Loucy (cell line): Measurements from ENCODE around the gene OR10W1.

Experiments used
- H2AFZ ChIP-seq: fragments of 200-600 bp; sonication (generic); 2 replicates; pipeline ENCODE4 v1.6.0; 2016; ENCODE audit warnings: antibody characterized with exemption, mild to moderate bottlenecking, low read length, moderate library complexity
- H3F3A ChIP-seq: fragments of 200-600 bp; 2 replicates; pipeline ENCODE4 v1.6.0; 2016; ENCODE audit warnings: antibody characterized with exemption, low read depth, mild to moderate bottlenecking
- H3K27me3 ChIP-seq: fragments of 200-600 bp; sonication (generic); 2 replicates; pipeline ENCODE4 v1.6.1; 2014; ENCODE audit warnings: low read length, mild to moderate bottlenecking; ENCODE audit not compliant: insufficient read depth, poor library complexity, severe bottlenecking
- H3K36me3 ChIP-seq: fragments of 200-600 bp; sonication (generic); 2 replicates; pipeline ENCODE4 v1.6.1; 2016; ENCODE audit warnings: low read length; ENCODE audit not compliant: insufficient read depth
- H3K4me1 ChIP-seq: fragments of 200-600 bp; sonication (generic); 2 replicates; pipeline ENCODE4 v1.5.1; 2014; ENCODE audit warnings: low read length, mild to moderate bottlenecking; ENCODE audit not compliant: insufficient read depth, poor library complexity, severe bottlenecking
- H3K4me2 ChIP-seq: fragments of 200-600 bp; sonication (generic); 2 replicates; pipeline ENCODE4 v1.6.0; 2014; ENCODE audit warnings: antibody characterized with exemption, low read length, low read depth, mild to moderate bottlenecking; ENCODE audit not compliant: poor library complexity, severe bottlenecking
- H3K4me3 ChIP-seq: fragments of 200-600 bp; sonication (generic); 2 replicates; pipeline ENCODE4 v1.5.1; 2014; ENCODE audit warnings: low read length, mild to moderate bottlenecking, mixed read lengths; ENCODE audit not compliant: poor library complexity, severe bottlenecking
- H3K79me2 ChIP-seq: fragments of 200-600 bp; sonication (generic); 2 replicates; pipeline ENCODE4 v1.6.1; 2014; ENCODE audit warnings: low read length; ENCODE audit not compliant: insufficient read depth
- H3K9ac ChIP-seq: fragments of 200-600 bp; sonication (generic); 2 replicates; pipeline ENCODE4 v1.6.0; 2014; ENCODE audit warnings: mild to moderate bottlenecking, low read depth, low read length, moderate library complexity; ENCODE audit not compliant: poor library complexity, severe bottlenecking
- H3K9me2 ChIP-seq: fragments of 200-600 bp; sonication (generic); replicated peaks from 2 replicates; pipeline ENCODE4 v1.6.1; 2016; ENCODE audit warnings: low read depth, low read length, mixed read lengths
- H3K9me3 ChIP-seq: fragments of 200-600 bp; sonication (generic); 2 replicates; pipeline ENCODE4 v1.6.1; 2014; ENCODE audit warnings: mild to moderate bottlenecking, antibody characterized with exemption, low read length, low read depth; ENCODE audit not compliant: insufficient read depth
- H4K20me1 ChIP-seq: fragments of 200-600 bp; sonication (generic); 2 replicates; pipeline ENCODE4 v1.6.0; 2014; ENCODE audit warnings: antibody characterized with exemption, low read length, mild to moderate bottlenecking; ENCODE audit not compliant: insufficient read depth, poor library complexity, severe bottlenecking
- EZH2phosphoT487 ChIP-seq: fragments of 200-600 bp; IDR thresholded peaks from 2 replicates; pipeline ENCODE4 v1.6.1; 2018; ENCODE audit warnings: antibody characterized with exemption, mild to moderate bottlenecking, moderate library complexity, borderline replicate concordance
- TF ChIP-seq, protein P1 (sequence below): fragments of 200-600 bp; sonication (generic); conservative IDR thresholded peaks from 2 replicates; pipeline ENCODE4 v1.5.1; 2014; ENCODE audit warnings: mild to moderate bottlenecking, antibody characterized with exemption, low read length

The OR10W1 gene

GRCh38 chr11:58259983-58260382 is 8.1 kb downstream of the OR10W1 start:
- no peak for TF ChIP-seq EZH2phosphoT487
- TF ChIP-seq, protein P1, sequence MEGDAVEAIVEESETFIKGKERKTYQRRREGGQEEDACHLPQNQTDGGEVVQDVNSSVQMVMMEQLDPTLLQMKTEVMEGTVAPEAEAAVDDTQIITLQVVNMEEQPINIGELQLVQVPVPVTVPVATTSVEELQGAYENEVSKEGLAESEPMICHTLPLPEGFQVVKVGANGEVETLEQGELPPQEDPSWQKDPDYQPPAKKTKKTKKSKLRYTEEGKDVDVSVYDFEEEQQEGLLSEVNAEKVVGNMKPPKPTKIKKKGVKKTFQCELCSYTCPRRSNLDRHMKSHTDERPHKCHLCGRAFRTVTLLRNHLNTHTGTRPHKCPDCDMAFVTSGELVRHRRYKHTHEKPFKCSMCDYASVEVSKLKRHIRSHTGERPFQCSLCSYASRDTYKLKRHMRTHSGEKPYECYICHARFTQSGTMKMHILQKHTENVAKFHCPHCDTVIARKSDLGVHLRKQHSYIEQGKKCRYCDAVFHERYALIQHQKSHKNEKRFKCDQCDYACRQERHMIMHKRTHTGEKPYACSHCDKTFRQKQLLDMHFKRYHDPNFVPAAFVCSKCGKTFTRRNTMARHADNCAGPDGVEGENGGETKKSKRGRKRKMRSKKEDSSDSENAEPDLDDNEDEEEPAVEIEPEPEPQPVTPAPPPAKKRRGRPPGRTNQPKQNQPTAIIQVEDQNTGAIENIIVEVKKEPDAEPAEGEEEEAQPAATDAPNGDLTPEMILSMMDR: no peak
- no peaks in the 10 kb centered on the region for H3K79me2 ChIP-seq
- no peak overlapping the region for H2AFZ ChIP-seq

GRCh38 chr11:58254936-58255335 is 13.1 kb downstream of the OR10W1 start:
- no peaks in the 10 kb centered on the region for H3K4me1 ChIP-seq
- no peak overlapping the region for H3K4me2 ChIP-seq
- H3K36me3 ChIP-seq: no peaks in the 10 kb centered on the region
- no peak overlapping the region for H3K9ac ChIP-seq
- no peaks in the 10 kb centered on the region for H3K79me2 ChIP-seq
- H4K20me1 ChIP-seq: no peaks in the 10 kb centered on the region
- TF ChIP-seq EZH2phosphoT487: no peak
- TF ChIP-seq, protein P1: no peak
- H3F3A ChIP-seq: no peaks in the 10 kb centered on the region
- no peaks in the 10 kb centered on the region for H3K9me2 ChIP-seq
- no peak overlapping the region for H3K4me3 ChIP-seq
- no peaks in the 10 kb centered on the region for H3K27me3 ChIP-seq
- no peaks in the 10 kb centered on the region for H3K9me3 ChIP-seq
- H2AFZ ChIP-seq: no peak overlapping the region

More at GRCh38 chr11:58259983-58260382, 8.1 kb downstream of the OR10W1 start:
- Histone ChIP-seq H3K36me3 (no peaks in the 10 kb centered on the region), H3K4me3 (no peak overlapping the region), H3K9me3 (0 out of 2 replicates have a peak, but pooled peaks cover 3% of the 10 kb centered on the region), H4K20me1 (no peaks in the 10 kb centered on the region), H3F3A (no peaks in the 10 kb centered on the region), H3K27me3 (no peaks in the 10 kb centered on the region), H3K4me2 (no peak overlapping the region), H3K9me2 (no peaks in the 10 kb centered on the region), H3K4me1 (no peaks in the 10 kb centered on the region), H3K9ac (no peak overlapping the region)

- Histone ChIP-seq H3K36me3 (no peaks in the 10 kb centered on the region), H3F3A (no peaks in the 10 kb centered on the region), H3K4me1 (no peaks in the 10 kb centered on the region), H3K4me2 (no peak overlapping the region), H3K79me2 (no peaks in the 10 kb centered on the region), H4K20me1 (no peaks in the 10 kb centered on the region), H3K9ac (no peak overlapping the region), H3K9me2 (no peaks in the 10 kb centered on the region), H2AFZ (no peak overlapping the region), H3K4me3 (no peak overlapping the region), H3K27me3 (no peaks in the 10 kb centered on the region), H3K9me3 (no peaks in the 10 kb centered on the region)
- TF ChIP-seq, protein P1: no peak
- TF ChIP-seq EZH2phosphoT487: no peak
Observed at GRCh38 chr11:58243954-58244353, 24.1 kb downstream of the OR10W1 start.
